Stimulated activated CD8-positive, alpha-beta memory T cell treated with anti-CD3 and anti-CD28 coated beads, Interleukin-4, amount 100 ng/mL, for 1 hour (primary cell): ENCODE results near the gene PMVK.

Source experiments
- DNase-seq, 2 donors: peaks; one replicate each; pipeline ENCODE4 v3.0.0-alpha.2; 2020; ENCODE audit warnings: low read depth in 2 of 2, low spot score in 1 of 2

PMVK gene

DNA sequence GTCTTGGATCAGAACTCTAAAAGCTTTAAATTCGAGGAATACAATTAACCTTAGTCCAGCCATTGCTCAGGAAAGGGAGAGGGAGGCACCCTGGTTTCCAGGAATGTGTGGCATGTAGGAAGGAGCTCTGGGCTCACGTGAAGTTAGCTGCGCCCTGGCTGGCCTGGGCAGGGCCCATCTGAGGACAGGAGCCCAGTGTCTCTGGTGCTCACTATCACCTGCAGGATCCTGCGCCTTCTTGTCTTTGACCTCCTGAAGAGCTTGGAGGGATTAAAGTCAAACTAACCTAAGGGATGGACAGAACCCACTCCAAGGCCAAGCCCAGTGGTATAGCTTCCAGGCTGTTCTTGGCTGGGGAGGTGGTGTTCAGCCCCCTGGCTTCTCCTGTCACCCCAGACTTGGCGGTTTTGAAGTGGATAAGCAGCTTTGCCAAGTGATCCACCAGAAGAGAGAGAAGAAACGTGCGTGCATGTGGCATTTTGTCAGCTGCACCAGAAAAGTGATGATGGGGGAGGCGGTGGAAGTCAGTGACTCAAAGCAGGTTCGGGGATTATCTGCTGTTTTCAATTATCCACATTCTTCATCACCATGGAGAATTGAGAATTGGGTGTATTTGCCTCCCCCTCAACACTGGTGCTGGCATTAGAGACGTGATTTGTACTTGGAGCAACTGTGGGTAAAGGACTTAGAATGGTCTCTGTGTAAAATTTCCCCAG lies 54.5 kb downstream of the PMVK start:
- DNase-seq: no peak

DNA sequence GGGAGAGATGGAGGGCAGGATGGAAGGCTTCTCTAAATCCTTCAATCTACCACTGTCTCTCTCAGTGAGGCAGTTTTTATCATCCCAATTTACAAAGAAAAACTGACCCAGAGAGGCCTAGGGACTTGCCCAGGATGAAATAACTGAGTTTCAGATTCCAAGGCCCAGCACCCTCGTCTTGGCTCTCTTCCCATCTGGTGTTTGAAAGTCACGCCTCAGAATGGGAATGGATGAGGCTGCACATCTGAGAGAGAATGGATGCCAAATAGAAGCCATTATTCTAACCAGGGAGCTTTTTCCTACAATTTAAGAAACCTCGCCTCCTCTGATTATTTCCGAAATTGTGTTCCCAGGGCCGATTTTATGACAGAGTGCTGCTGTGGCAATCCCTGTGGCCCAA lies 55.8 kb downstream of the PMVK start:
- DNase-seq: no peak

DNA sequence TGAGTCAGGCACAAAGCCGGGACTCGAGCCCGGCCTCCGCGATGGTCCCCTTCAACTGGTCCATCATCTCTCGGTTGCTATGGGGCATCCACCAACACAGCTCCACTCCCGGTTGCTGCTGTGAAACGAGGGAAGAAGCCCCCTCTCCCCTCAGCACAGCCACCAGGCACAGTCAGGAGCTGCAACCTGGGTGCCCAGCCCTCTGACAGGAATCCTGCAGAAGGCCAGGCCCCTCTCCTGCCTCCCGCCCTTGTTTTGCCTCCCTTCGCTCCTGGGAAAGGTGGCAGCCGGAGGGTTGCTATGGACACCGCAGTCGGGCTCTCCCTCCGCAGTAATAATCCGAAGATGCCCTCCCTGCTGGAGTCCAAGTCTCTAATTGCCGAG lies 57.5 kb downstream of the PMVK start:
- DNase-seq: no peak

- DNase-seq: peak; percentile 36 to 52
Measured at GRCh38 chr1:154878371-154879037, 58.0 kb downstream of the PMVK start.

GRCh38 chr1:154877370-154877974 lies 59.0 kb downstream of the PMVK start:
- no peak for DNase-seq

- DNase-seq: no peak
Measured at GRCh38 chr1:154876842-154877369, 59.6 kb downstream of the PMVK start.
